ENCODE data around the gene ACVR1C.

GRCh38 chr2:157672129-157672528 is 43.5 kb upstream of the ACVR1C start:
- no peak for TF ChIP-seq TAF1 (IDR thresholded peaks at IDR 0.05; ENCODE audit: borderline replicate concordance, insufficient read depth, low read length)
- no peak for TF ChIP-seq SIN3A (IDR thresholded peaks at IDR 0.05; ENCODE audit: borderline replicate concordance, insufficient read depth, low read length)
- TF ChIP-seq POLR2AphosphoS5 (IDR thresholded peaks at IDR 0.05; ENCODE audit: low read depth, low read length) = no peak
